Neural cell (in vitro differentiated cells): Measurements from ENCODE around the gene FAM20C. TPM values are rescaled to one million over a fixed set of nuclear protein-coding genes. Genes with fewer than 3 reads are reported as not detected.
A peak's percentile ranks its signal among the peaks of the same experiment; 100 is the strongest.

Experiments
- H2AFZ ChIP-seq: fragments of 200-600, 300-800 bp; sonication (generic), shearing (Covaris generic); 2 replicates; pipeline ENCODE4 v1.6.0; 2014; ENCODE audit warnings: low read depth, mild to moderate bottlenecking, antibody characterized with exemption, low read length, moderate library complexity
- H3F3A ChIP-seq: fragments of 200-600 bp; shearing (Covaris generic); 2 replicates; pipeline ENCODE4 v1.6.1; 2016; ENCODE audit warnings: mild to moderate bottlenecking, moderate library complexity, mixed read lengths, antibody characterized with exemption, low read length; ENCODE audit not compliant: insufficient read depth, poor library complexity, severe bottlenecking
- H3K27ac ChIP-seq: fragments of 200-600, 300-800 bp; sonication (generic), shearing (Covaris generic); 2 replicates; pipeline ENCODE4 v1.5.1; 2014; ENCODE audit warnings: mild to moderate bottlenecking, low read length, moderate library complexity
- H3K27me3 ChIP-seq: fragments of 300-800, 200-600 bp; sonication (generic), shearing (Covaris generic); 2 replicates; pipeline ENCODE4 v1.6.0; 2014; ENCODE audit warnings: mild to moderate bottlenecking, low read depth, low read length, moderate library complexity; ENCODE audit not compliant: insufficient read depth
- H3K36me3 ChIP-seq: fragments of 300-800, 200-600 bp; sonication (generic), shearing (Covaris generic); 2 replicates; pipeline ENCODE4 v1.5.1; 2014; ENCODE audit warnings: mild to moderate bottlenecking, antibody characterized with exemption, low read length, moderate library complexity; ENCODE audit not compliant: insufficient read depth
- H3K4me2 ChIP-seq: fragments of 300-800, 200-600 bp; sonication (generic), shearing (Covaris generic); 2 replicates; pipeline ENCODE4 v1.6.0; 2014; ENCODE audit warnings: mild to moderate bottlenecking, low read length
- H3K4me3 ChIP-seq: fragments of 300-800, 200-600 bp; sonication (generic), shearing (Covaris generic); 2 replicates; pipeline ENCODE4 v1.5.1; 2014; ENCODE audit warnings: mild to moderate bottlenecking, low read length, moderate library complexity
- H3K79me2 ChIP-seq: fragments of 200-600 bp; shearing (Covaris generic); replicated peaks from 2 replicates; pipeline ENCODE4 v1.6.0; 2014; ENCODE audit warnings: mild to moderate bottlenecking, low read length, moderate library complexity; ENCODE audit not compliant: insufficient read depth
- H3K9ac ChIP-seq: fragments of 300-800, 200-600 bp; sonication (generic), shearing (Covaris generic); 2 replicates; pipeline ENCODE4 v1.6.1; 2016; ENCODE audit warnings: mild to moderate bottlenecking, low read length, mixed read lengths
- H3K9me2 ChIP-seq: fragments of 200-600 bp; shearing (Covaris generic); 2 replicates; pipeline ENCODE4 v1.6.1; 2016; ENCODE audit warnings: mild to moderate bottlenecking, low read length, mixed read lengths; ENCODE audit not compliant: insufficient read depth
- H3K9me3 ChIP-seq: fragments of 200-600, 300-800 bp; sonication (generic), shearing (Covaris generic); 2 replicates; pipeline ENCODE4 v1.6.1; 2016; ENCODE audit warnings: mild to moderate bottlenecking, mixed run types, low read length, moderate library complexity, mixed read lengths
- H4K20me1 ChIP-seq: fragments of 200-600 bp; shearing (Covaris generic); 2 replicates; pipeline ENCODE4 v1.6.1; 2016; ENCODE audit warnings: mild to moderate bottlenecking, mixed run types; ENCODE audit not compliant: insufficient read depth
- EP300 ChIP-seq: fragments of 450-650 bp; conservative IDR thresholded peaks from 2 replicates; pipeline ENCODE4 v1.6.1; 2014; ENCODE audit warnings: antibody characterized with exemption, mild to moderate bottlenecking, moderate library complexity; ENCODE audit not compliant: poor library complexity, severe bottlenecking
- EZH2 ChIP-seq: fragments of 200-600, 300-800 bp; shearing (Covaris generic), sonication (generic); IDR thresholded peaks from 2 replicates; pipeline ENCODE4 v1.6.1; 2014; ENCODE audit warnings: antibody characterized with exemption, low read length, borderline replicate concordance, mild to moderate bottlenecking; ENCODE audit not compliant: insufficient read depth, poor library complexity, severe bottlenecking
- MXI1 ChIP-seq: fragments of 450-650 bp; conservative IDR thresholded peaks from 2 replicates; pipeline ENCODE4 v1.6.1; 2014; ENCODE audit warnings: antibody characterized with exemption, mild to moderate bottlenecking; ENCODE audit not compliant: poor library complexity, severe bottlenecking
- POLR2AphosphoS5 ChIP-seq: IDR thresholded peaks from 2 replicates; pipeline ENCODE4 v1.6.1; 2012
- RAD21 ChIP-seq: fragments of 450-650 bp; conservative IDR thresholded peaks from 2 replicates; pipeline ENCODE4 v1.6.1; 2014; ENCODE audit warnings: antibody characterized with exemption, mild to moderate bottlenecking, moderate library complexity
- SMC3 ChIP-seq: fragments of 450-650 bp; conservative IDR thresholded peaks from 2 replicates; pipeline ENCODE4 v1.6.1; 2014; ENCODE audit warnings: antibody characterized with exemption, mild to moderate bottlenecking, moderate library complexity; ENCODE audit not compliant: poor library complexity
- polyA plus RNA-seq: library from polyadenylated mRNA; depleted of rRNA; stranded (reverse); fragments of >200 nt; gene quantifications from 2 replicates; pipeline ENCODE4 v1.2.3, GENCODE V29; 2014
- TF ChIP-seq, protein P1 (sequence below): fragments of 450-650 bp; IDR thresholded peaks from 2 replicates; pipeline ENCODE4 v1.5.1; 2014; ENCODE audit warnings: antibody characterized with exemption, mild to moderate bottlenecking, moderate library complexity; ENCODE audit not compliant: poor library complexity, severe bottlenecking
- TF ChIP-seq, protein P2 (sequence below): IDR thresholded peaks from 2 replicates; pipeline ENCODE4 v1.6.1; 2012; ENCODE audit warnings: borderline replicate concordance

Gene FAM20C
- polyA plus RNA-seq, 1 donor from 2014 or later = 22.7 TPM

DNA sequence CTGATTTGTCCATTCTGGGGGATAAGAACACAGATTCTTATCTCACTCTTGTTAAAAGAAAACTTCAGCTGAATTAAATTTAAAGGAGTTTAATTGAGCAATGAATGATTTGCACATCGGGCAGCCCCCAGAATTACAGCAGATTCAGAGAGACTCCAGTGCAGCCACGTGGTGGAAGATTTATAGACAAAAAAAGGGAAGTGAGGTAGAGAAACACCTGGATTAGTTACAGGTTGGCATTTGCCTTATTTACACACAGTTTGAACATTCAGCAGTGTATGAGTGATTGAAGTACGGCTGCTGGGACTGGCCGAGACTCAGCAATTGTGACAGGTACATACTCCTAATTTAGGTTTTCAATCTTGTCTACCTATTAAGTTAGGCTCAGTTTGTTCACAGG lies 46.5 kb upstream of the FAM20C start:
- Histone ChIP-seq H3F3A (no peaks in the 10 kb centered on the region), H3K9me2 (no peaks in the 10 kb centered on the region), H3K27ac (no peak overlapping the region), H3K79me2 (no peaks in the 10 kb centered on the region), H3K4me3 (no peak overlapping the region), H3K36me3 (no peaks in the 10 kb centered on the region), H2AFZ (no peak overlapping the region), H3K9me3 (no peaks in the 10 kb centered on the region), H3K27me3 (no peaks in the 10 kb centered on the region), H3K4me2 (no peak overlapping the region), H3K9ac (no peak overlapping the region), H4K20me1 (no peaks in the 10 kb centered on the region)
- TF ChIP-seq SMC3 = no peak
- no peak for TF ChIP-seq MXI1
- TF ChIP-seq EP300 = no peak
- TF ChIP-seq, protein P1, sequence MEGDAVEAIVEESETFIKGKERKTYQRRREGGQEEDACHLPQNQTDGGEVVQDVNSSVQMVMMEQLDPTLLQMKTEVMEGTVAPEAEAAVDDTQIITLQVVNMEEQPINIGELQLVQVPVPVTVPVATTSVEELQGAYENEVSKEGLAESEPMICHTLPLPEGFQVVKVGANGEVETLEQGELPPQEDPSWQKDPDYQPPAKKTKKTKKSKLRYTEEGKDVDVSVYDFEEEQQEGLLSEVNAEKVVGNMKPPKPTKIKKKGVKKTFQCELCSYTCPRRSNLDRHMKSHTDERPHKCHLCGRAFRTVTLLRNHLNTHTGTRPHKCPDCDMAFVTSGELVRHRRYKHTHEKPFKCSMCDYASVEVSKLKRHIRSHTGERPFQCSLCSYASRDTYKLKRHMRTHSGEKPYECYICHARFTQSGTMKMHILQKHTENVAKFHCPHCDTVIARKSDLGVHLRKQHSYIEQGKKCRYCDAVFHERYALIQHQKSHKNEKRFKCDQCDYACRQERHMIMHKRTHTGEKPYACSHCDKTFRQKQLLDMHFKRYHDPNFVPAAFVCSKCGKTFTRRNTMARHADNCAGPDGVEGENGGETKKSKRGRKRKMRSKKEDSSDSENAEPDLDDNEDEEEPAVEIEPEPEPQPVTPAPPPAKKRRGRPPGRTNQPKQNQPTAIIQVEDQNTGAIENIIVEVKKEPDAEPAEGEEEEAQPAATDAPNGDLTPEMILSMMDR = no peak
- no peak for TF ChIP-seq POLR2AphosphoS5
- no peak for TF ChIP-seq RAD21

DNA sequence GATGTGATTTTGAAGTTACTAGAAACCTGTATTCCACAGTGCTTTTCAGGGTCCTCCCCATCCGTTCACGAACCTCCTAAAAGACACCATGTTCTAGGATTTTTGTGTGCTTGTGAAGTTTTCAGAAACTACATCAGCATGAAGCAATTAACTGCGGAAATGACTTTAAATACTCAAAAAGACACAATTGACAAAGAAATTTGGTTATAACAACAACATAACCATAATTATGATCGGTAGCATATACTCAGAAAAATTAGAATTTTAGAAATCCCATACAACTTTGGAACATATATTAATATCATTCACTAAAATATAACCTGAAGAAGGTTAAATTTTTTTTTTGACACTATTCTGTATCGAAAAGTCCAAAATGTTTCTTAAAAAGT lies 43.8 kb upstream of the FAM20C start:
- Histone ChIP-seq H3K36me3 (no peaks in the 10 kb centered on the region), H3K4me3 (peak overlapping the region; percentile 69), H3K9me2 (no peaks in the 10 kb centered on the region), H3K4me2 (peak overlapping the region; percentile 86), H3K27me3 (no peaks in the 10 kb centered on the region), H3K9me3 (no peaks in the 10 kb centered on the region), H3K27ac (peak overlapping the region; percentile 89), H3K9ac (peak overlapping the region; percentile 83), H3F3A (no peaks in the 10 kb centered on the region), H4K20me1 (no peaks in the 10 kb centered on the region), H2AFZ (peak overlapping the region; percentile 41), H3K79me2 (no peaks in the 10 kb centered on the region)
- TF ChIP-seq MXI1 (no peak), EZH2 (no peak)
- TF ChIP-seq, protein P2, sequence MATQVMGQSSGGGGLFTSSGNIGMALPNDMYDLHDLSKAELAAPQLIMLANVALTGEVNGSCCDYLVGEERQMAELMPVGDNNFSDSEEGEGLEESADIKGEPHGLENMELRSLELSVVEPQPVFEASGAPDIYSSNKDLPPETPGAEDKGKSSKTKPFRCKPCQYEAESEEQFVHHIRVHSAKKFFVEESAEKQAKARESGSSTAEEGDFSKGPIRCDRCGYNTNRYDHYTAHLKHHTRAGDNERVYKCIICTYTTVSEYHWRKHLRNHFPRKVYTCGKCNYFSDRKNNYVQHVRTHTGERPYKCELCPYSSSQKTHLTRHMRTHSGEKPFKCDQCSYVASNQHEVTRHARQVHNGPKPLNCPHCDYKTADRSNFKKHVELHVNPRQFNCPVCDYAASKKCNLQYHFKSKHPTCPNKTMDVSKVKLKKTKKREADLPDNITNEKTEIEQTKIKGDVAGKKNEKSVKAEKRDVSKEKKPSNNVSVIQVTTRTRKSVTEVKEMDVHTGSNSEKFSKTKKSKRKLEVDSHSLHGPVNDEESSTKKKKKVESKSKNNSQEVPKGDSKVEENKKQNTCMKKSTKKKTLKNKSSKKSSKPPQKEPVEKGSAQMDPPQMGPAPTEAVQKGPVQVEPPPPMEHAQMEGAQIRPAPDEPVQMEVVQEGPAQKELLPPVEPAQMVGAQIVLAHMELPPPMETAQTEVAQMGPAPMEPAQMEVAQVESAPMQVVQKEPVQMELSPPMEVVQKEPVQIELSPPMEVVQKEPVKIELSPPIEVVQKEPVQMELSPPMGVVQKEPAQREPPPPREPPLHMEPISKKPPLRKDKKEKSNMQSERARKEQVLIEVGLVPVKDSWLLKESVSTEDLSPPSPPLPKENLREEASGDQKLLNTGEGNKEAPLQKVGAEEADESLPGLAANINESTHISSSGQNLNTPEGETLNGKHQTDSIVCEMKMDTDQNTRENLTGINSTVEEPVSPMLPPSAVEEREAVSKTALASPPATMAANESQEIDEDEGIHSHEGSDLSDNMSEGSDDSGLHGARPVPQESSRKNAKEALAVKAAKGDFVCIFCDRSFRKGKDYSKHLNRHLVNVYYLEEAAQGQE = no peak
